Kasumi-1 (cell line): ENCODE measurements around the gene CCDC24.
A peak's percentile ranks its signal among the peaks of the same experiment; 100 is the strongest.

Experiments
- DNase-seq, 2 experiments: peaks; one replicate each; lab custom pipeline; 2025; lab: John Stamatoyannopoulos, UW

Gene CCDC24

DNA sequence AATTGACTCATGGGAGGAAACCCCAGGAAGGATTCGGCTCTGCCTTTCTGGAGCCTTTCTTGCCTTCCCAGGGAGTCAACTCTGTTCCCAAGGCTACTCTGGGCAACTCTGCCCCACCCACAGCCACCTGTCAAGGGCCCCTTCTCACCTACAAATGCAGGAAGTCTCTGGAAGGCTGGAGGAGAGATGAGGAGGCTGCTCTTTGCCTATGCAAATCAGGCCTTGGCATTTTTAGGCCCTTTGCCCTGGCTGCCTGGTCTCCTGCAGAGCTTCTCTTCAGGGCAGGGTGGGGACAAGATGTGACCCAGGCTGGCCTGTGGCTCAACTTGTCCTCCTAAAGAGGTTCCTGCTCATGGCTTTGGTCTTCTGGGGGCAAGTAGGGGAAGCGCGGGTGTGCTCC is 34.4 kb downstream of the CCDC24 start:
- no peak for DNase-seq

GRCh38 chr1:44027320-44027719 is 35.9 kb downstream of the CCDC24 start:
- DNase-seq, result no peak

- peak; percentile 82 for DNase-seq
Observed at GRCh38 chr1:44029260-44029910, 38.0 kb downstream of the CCDC24 start.

GRCh38 chr1:44029911-44030604 is 38.7 kb downstream of the CCDC24 start:
- DNase-seq, result peak; percentile 83 to 86

GRCh38 chr1:44030605-44031251 is 39.3 kb downstream of the CCDC24 start:
- peak in 1 of 2 experiments; percentile 27 for DNase-seq

GRCh38 chr1:44031252-44032169 is 40.1 kb downstream of the CCDC24 start, which contains the start of gene SLC6A9:
Gene SLC6A9 (minus strand): TSS chr1:44031462. CDS start chr1:44024277, 7,185 bp downstream.
- DNase-seq, result peak; percentile 32 to 48

- no peak for DNase-seq
Observed at GRCh38 chr1:44032170-44032790, 40.9 kb downstream of the CCDC24 start.

GRCh38 chr1:44033041-44033575 is 41.7 kb downstream of the CCDC24 start:
- no peak for DNase-seq

DNA sequence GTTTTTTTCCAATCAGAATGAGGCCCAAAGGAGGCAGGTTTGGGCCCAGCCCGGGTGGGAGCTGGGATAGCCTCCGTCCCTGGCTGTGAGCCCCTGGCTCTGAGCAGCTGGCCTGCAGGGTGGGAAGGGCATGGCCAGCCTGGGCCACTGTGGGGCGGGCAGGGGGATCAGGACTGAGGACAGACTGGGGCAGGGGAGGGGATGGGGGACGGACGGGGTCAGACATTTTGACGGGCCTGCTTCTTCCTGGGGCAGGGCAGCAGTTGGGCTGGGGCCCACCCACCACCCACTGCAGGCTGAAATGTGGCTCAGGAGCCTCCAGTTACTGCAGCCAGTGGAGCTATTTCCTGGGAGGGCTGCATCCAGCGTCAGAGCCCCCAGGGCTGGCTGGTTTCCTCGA is 42.4 kb downstream of the CCDC24 start:
- no peak for DNase-seq

DNA sequence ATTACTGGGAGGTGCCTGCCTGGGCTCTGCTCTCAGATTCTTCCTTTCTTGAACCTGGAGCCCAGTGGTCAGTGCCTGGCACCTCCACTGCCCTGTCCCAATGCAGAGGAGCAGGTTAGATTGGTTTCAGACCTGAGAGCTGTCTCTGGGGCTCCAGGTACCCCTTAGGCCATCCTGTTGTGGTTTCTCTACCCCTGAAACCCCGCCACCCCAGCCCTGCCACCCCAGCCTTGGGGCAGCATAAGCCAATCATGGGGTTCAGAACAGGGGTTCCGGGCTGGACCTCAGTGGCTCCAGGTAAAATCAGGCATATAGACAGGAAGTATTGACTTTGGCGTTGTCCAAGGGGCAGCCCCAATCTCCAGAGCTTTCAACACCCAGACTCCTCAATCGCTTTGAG is 43.0 kb downstream of the CCDC24 start:
- DNase-seq, result no peak

DNA sequence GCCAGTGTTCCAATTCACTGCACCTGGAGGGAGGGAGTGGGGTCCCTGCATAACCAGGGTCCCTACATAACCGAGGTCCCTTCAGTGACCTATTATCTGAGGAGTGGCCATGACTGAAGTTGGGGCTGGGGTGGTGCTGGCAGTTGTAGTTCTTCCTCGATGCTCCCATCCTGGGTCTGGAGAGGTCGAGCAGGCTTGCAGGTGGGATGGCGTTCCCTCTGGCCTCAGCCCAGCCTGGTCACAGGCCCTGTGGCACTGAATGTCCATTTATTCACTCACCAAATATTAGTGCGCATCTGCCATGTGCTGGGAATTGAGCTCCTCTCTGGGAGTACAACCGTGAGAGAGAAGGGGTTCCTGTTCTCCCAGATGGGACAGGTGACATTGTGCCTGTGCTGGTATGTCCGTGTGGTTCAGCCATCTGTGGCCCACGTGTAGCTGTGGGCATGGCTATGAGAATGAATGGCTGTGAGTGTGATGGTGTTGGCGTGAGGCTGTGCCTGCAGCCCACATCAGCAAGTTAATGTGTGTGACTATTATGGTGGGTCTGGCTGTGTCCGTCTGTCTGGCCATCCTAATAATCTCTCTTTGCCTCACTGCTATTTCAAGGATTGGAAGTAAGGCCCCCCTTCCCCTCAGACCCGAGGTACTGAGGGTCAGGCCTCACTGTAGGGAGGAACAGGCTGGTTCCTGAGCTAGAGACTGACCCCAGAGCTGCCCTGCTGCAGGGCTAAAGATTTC is 43.7 kb downstream of the CCDC24 start:
- no peak for DNase-seq

- DNase-seq, result no peak
Observed at GRCh38 chr1:44035726-44036408, 44.5 kb downstream of the CCDC24 start.

DNA sequence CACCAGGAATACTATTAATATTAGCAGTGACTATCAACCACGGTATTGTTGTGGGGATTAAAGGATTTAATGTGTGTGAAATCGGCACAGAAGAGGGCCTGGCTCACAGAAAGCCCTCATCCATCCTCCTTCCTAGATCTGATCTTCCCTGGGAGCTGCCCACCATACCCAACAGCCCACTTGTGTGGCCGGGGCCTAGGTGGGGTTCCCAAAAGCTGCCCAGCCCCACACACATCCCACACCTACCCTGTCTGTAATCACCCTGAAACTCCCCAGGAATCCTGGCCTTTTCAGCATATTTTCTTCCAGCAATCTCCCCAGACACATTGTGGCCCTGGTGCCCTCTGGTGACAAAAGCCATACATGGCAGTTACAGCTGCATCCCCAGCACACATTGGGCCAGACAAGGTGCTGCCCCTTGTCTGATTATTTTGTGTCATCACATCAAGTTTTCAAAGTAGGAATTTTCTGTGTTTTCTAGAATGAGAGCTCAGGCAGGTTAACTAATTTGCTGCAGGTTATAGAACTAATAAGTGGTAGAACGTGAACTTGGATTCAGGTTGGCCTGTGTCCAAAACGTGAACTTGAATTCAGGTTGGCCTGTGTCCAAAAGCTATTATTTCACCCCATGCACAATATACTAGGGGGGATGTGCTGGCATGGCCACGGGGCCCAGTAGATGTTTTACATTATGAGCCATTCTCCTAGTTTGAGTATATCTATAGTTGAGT is 45.2 kb downstream of the CCDC24 start:
- DNase-seq, result peak; percentile 77 to 79

DNA sequence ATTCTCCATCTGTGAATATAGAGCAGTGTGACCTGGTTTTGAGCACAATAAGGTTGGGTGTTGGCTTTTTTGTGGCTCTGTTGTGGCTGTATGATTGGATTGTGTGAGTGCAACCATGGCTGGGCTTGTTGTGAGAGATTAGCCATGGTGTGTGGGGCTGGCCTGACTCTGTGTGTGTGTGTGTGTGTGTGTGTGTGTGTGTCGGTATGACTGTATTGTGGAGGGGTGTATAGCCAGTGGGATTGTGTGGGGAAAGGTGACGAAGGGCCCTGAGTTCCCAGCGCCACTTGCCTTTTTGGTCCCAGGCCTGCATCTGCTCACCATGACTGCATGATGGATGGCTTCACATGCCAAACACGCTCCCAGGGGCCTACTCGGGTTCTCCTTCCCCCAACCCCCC is 45.8 kb downstream of the CCDC24 start:
- DNase-seq, result no peak

- no peak for DNase-seq
Observed at GRCh38 chr1:44038876-44039657, 47.7 kb downstream of the CCDC24 start.

DNA sequence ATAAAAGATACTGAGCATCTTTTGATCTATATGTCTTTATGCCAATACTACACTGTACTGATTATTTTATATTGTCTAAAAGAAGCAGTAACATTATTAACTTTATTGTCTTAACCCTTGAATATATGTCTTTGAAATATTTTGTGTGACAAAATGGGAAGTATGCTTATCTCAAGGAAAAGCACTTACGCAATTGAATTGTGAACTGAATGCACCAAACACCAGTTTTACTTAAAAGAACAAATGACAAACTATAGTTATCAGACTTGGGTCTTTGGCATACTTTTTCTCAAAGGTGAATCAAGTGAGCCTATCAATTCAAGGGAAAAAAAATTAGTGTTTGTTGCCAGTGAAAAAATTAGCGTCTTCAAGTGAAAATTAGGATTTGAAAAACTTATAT is 49.0 kb downstream of the CCDC24 start:
- DNase-seq, result peak; percentile 7 to 14

GRCh38 chr1:44040846-44041245 is 49.4 kb downstream of the CCDC24 start:
- DNase-seq, result no peak
